Stimulated activated CD4-positive, alpha-beta T cell treated with anti-CD3 and anti-CD28 coated beads, Interleukin-1b, Interleukin-23, amount 100 ng/mL, for 48 hours (primary cell): ENCODE measurements around the gene CASZ1.

ENCODE experiments used
- DNase-seq: peaks from one replicate; pipeline ENCODE4 v3.0.0-alpha.2; 2020

CASZ1 gene

DNA sequence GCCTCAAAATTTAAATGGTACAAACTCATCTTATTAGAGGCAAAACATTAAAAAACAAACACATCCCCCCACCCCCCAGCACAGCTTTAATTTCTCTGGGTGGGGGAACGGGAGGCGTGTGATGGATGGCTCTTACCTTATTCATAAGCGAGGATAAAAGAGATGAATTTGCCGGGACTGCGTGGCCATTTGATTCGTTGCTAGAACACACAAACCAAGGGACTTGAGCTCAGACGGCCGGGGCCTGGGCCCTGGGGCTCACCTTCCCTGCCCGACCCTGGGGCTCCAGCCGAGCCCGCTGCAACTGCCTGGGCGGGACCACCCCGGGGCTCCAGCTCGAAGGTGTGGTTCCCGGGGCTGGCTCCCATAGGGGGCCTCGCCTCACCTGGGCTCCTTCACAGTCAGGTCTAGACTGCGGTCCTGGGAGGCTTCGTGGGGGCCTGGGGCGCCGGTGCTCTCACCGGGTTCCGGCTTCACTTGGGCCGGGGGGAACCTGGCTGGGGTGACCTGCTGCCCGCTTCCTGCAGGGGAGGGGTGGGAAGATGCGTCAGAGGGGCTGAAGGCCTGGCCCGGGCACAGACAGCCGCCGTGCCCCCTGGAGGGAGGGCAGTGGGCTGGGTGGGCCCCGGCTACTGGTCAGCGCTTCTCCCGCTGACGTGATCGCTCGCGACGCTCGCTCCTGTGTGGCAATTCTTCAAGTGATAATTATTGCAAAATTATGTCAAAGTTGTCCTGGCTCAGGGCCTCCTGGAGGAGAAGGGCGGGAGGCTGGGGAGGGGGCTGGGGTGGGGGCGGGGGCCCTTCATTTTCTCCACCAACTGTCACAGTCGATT lies 145.7 kb downstream of the CASZ1 start:
- DNase-seq: no peak

- no peak for DNase-seq
Observed at GRCh38 chr1:10649517-10650201, 146.8 kb downstream of the CASZ1 start.

GRCh38 chr1:10648689-10649516 lies 147.5 kb downstream of the CASZ1 start:
- DNase-seq: no peak

DNA sequence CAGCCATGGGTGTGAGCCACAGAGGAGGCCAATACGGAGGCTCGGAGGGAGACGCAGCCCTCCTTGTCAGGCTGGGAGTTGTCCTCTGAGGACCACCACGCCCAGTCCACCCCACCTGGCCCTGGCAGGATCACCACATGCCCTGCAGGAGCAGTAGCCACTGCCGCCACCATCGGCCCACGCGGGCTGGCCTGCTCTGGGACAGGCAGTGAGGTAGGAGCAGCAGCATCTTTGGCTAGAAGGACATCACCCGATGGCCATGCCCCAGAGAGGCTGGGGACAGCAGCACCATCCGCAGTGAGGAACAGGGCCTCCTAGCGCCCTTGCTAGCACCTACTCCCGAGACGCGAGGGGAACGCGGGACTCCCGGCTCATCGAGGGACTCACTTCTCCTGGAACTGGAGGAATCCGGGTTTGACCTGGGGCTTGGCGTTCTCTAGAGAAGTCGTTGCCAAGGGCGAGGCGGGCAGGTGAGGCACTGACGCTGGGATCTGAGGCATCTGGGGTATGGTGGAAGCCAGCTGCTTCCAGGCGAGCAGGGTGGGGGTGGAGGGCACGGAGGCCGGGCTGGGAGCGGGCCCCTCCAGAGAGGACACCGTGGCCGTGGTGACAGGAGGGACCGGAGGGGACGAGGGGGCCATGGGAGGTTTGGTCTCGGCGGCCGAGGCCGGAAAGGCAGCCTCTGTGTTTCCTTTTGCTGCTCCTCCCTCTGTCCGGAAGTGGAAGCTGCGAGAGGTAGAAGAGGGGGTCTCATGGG lies 148.9 kb downstream of the CASZ1 start:
- DNase-seq: no peak

DNA sequence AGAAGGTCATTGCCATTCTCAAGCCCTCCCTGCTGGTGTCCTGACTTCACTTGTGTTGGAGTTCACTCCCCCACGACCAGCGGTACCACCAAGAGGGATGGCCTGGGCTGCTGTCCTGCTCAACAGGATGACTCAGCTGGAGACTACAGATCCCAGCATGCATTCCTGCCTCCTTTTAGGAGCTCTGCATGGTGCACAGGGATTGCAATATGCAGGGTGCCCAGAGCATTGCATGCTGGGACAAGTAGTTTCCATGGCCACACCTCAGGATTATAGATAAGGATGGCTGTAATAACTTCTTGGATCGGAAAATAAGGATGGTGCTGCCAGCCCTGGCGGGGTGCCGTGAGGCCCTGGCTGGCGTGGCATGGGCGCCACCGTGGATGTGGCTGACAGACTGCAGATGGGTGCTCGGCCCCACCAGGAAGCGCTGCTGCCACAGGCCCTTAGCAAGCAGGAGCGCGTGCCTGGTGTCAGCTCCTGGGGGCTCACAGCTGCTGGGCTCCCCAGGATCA lies 150.0 kb downstream of the CASZ1 start:
- no peak for DNase-seq

DNA sequence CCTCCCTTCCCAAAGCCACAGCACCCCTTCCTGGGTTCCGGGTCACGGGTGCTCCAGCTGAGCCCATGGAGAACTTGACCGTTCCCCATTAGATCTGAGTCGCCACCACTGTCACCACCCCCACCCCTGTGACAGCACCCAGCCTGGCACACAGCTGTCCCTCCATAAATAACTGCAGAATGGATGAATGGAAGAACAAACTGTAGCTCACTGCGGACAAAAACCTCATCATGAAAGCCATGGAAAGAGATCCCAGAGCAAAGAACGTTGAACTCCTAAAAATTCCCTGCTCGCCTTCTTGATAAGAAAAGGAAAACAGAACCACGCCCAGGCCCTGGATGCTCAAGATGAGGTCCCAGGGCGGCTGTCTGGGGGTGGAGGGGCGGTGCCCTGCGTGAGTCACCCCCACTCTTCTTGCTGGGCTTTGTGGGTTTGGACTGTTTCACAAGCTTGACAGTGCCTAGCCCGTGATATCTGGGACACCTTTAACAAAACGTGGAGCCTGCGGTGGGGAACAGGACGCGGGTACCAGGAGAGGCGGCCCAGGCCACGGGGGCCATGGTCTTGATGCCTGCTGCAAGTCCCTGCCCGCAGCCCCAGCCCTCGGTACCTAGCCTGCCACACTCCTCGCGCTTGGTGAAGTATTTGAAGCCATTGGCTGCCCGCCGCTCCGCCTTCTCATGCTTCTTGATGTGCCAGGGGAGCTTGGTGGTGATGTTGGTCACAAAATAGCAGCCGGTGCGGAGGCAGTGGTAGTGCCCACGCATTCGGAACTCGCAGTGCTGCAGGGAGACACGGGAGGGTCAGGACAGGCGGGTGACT lies 151.9 kb downstream of the CASZ1 start:
- no peak for DNase-seq

GRCh38 chr1:10643607-10644306 lies 152.7 kb downstream of the CASZ1 start:
- no peak for DNase-seq

- no peak for DNase-seq
Observed at GRCh38 chr1:10642403-10643080, 153.9 kb downstream of the CASZ1 start.

GRCh38 chr1:10641976-10642375 lies 154.5 kb downstream of the CASZ1 start:
- no peak for DNase-seq

- no peak for DNase-seq
Observed at GRCh38 chr1:10640843-10641553, 155.4 kb downstream of the CASZ1 start.

GRCh38 chr1:10639775-10640578 lies 156.5 kb downstream of the CASZ1 start:
- no peak for DNase-seq

DNA sequence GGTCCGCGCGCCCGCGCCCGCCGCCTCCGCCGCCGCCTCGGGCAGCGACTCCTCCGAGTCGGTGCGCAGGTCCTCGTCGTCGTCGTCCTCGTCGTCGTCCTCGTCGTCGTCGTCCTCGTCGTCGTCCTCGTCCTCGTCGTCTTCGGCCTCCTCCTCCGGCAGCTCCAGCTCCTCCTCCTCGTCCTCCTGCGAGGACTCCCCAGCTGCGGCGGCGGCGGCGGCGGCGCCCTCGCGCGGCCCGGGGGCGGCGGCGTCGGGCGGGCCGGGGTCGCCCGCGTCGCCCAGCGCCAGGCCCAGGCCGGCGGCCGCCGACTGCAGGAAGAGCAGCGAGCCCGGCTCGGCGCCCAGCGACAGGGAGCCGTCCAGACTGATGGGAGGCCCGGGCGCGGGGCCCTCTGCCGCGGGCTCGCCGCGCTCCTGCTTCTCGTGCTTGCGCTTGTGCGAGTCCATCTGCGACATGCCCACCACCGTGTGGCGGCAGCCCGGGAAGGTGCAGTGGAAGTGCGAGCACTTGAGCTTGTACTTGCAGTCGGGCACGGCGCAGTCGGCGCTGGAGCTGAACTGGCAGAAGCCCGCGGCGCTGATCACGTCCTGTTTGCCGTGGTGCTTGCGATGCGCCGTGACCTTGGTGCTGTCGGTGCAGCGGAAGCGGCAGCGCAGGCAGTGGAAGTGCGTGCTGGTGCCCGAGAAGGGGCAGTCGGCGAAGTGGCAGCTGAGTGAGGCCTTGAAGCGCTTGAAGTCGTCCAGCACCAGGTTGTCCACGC lies 157.3 kb downstream of the CASZ1 start:
- DNase-seq: no peak

- no peak for DNase-seq
Observed at GRCh38 chr1:10638559-10639005, 157.9 kb downstream of the CASZ1 start.

GRCh38 chr1:10637834-10638558 lies 158.4 kb downstream of the CASZ1 start:
- DNase-seq: no peak

- no peak for DNase-seq
Observed at GRCh38 chr1:10637400-10637799, 159.0 kb downstream of the CASZ1 start.

- no peak for DNase-seq
Observed at GRCh38 chr1:10635992-10636391, 160.5 kb downstream of the CASZ1 start.
